GM19193 (cell line): Measurements from ENCODE around the gene VAV2.

Experiments
- POLR2A ChIP-seq: IDR thresholded peaks from 4 replicates; pipeline ENCODE4 v1.6.1; 2011; ENCODE audit not compliant: insufficient read depth, insufficient read length; ENCODE audit errors: extremely low read depth

The VAV2 gene

GRCh38 chr9:133861086-133861485, 131.0 kb downstream of the VAV2 start:
- no peak for TF ChIP-seq POLR2A

GRCh38 chr9:133858771-133859170, 133.4 kb downstream of the VAV2 start:
- no peak for TF ChIP-seq POLR2A

- no peak for TF ChIP-seq POLR2A
Measured at GRCh38 chr9:133857639-133858038, 134.5 kb downstream of the VAV2 start.

DNA sequence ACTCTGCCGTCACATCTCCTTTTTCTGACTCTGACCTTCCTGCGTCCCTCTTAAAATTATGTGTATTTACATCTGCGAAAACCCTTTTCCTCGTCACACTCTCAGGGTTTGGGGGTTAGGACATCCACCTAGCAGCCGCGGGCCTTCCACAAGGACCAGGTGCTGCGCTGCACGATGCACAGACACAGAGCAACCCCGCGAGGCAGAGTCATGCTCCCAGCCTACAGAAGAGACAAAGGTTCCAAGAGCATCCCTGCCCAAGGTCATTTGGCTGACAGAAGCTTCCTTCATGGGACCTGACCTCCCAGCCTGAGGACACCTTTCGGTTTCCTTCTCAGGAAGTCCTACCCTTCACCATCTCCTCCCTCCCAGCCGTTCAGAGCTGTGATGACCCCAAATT, 135.3 kb downstream of the VAV2 start:
- no peak for TF ChIP-seq POLR2A

DNA sequence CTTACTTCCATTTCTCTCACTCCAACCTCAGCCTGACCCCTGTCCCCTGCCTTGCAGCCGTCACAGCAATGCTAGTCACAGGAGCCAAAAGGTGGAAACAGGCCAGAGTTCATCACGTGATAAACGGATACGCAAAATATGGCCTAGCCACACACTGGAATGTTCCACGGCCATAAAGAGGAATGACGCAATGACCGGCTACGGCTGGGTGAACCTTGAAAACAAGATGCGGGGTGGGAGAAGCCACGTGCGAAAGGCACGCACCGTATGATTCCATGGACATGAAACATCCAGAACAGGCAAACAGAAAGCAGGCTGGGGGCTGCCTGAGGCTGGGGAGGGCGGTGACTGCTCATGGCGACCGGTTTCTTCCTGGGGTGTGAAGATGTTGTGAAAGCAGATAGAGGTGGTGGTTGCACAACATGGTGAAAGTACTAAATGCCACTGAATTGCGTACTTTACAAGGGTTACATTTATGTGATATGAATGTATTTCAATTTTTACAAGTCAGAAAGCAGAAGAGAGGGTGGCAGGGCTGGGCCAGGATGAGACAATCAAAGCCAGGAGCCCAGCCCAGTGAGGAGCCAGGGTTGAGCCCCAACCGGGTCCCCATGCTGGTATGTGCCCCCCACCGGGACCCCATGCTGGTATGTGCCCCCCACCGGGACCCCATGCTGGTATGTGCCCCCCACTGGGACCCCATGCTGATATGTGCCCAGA, 136.2 kb downstream of the VAV2 start:
- no peak for TF ChIP-seq POLR2A

DNA sequence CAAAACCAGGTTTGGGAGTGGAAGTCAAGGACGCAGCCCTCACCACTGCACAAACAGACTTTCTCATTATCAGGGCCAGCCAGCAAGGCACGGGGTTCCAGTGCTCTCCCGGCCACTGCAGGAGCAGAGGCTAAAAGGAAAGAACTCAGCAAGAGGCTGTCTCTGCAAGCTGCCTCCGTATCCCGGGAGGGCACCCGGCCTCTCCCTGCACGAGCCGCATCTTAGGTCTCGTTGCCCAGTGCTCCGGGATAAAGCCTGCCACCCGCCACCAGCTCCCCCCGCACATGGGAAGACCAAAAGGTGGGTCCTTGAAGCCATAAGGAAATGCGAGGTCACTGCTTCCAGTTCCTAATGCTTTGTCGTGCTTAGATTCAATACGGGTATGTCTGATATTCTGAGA, 136.8 kb downstream of the VAV2 start:
- TF ChIP-seq POLR2A, result no peak

DNA sequence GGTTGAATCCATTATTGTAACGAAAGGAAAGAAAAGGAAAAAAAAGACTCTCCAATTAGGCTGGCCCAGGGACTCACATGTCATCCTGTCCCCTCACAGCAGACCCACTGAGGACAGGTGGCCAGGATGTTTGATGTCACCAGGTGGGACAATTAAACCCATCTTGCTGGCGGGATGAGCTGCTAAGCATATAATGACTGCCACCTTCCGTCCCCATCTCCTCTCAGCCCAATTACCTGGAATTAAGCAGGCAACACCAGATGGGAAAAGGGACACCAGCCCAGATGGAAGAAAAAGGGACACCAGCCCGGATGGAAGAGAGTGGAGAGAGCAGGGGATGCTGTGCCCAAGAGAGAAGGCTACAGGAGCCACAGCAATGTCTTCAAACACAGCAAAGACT, 137.4 kb downstream of the VAV2 start:
- no peak for TF ChIP-seq POLR2A

DNA sequence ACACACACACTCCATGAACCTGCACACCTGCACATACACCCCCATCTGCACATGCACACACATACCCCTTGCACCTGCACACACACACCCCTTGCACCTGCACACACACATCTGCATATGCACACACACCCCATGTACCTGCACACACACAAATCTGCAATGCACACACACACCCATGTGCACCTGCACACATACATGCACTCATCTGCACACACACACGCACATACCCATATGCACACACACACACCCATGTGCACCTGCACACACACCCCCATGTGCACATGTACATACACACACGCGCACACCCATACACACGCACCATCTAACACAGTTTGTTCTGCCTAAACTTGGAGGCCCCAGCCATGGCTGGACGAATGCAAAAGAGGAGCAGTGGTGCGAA, 138.1 kb downstream of the VAV2 start:
- no peak for TF ChIP-seq POLR2A

DNA sequence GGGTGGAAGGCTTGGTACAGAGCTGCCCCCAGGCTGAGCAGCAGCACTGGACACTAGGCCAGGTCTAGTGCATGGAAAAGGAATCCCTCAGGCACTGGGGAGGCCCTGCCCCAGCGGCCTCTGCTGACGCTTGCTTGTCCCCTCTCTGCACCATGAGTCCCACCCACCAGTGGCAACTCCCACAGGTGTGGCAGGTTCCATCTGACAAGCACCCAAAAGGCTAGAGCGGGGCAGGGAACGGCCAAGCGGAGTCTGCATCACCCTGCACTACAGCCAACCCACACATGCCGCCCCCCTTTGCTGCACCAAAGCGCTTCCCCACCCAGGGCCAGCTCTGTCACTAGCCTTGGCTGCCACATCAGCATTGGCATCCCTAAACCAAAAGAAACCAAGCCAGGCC, 138.8 kb downstream of the VAV2 start:
- no peak for TF ChIP-seq POLR2A

GRCh38 chr9:133852431-133852830, 139.7 kb downstream of the VAV2 start:
- TF ChIP-seq POLR2A, result no peak

DNA sequence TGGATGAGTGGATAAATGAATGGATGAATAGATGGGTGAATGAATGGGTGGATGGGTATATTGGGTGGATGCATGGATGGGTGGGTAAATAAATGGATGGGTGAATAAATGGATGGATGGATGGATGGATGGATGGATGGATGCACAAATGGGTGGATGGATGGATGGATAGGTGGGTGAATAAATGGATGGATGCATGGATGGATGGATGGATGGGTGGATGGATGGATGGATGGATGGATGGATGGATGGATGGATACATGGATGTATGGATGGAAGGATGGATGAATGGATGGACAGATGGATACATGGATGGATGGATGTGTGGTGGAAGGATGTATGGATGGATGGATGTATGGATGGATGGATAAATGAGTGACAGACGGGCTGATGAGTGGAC, 140.4 kb downstream of the VAV2 start:
- TF ChIP-seq POLR2A, result no peak

- TF ChIP-seq POLR2A, result no peak
Measured at GRCh38 chr9:133850937-133851336, 141.2 kb downstream of the VAV2 start.

- no peak for TF ChIP-seq POLR2A
Measured at GRCh38 chr9:133850161-133850560, 142.0 kb downstream of the VAV2 start.

GRCh38 chr9:133849110-133849670, 142.9 kb downstream of the VAV2 start:
- TF ChIP-seq POLR2A, result no peak

GRCh38 chr9:133848471-133849109, 143.5 kb downstream of the VAV2 start:
- no peak for TF ChIP-seq POLR2A

DNA sequence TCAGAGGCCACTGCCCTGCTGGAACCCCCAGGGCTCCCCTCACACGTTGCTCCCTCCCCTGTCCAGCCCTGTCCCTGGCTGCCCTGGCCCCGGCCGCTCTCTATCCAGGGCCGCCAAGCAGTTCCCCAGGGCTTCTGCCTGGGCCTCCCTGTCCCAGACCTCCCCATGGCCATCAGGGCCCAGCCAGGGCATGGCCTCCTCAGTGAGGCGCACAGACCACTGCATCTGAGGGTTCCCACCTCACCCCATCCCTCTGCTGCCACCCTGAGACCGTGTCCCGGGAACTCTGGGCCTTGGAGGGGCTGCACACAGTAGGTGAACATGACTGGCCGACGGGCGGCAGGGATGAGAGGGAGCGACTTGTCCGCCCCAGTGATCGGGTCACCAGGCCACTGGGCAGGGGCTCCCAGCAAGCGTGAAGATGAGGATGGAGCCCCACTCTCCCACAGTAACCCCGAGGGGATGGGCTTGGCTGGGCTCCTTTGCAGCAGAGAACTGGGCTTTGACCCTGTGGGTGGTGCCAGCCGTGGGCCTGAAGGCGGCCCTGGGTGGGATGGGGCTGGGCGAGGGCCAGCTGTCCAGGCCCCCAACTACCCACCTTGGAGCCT, 145.5 kb downstream of the VAV2 start:
- TF ChIP-seq POLR2A, result no peak
